ENCODE measurements around the gene MRPL39. TPM values are rescaled to one million over a fixed set of nuclear protein-coding genes. Genes with fewer than 3 reads are reported as not detected.

The MRPL39 gene
- polyA plus RNA-seq, 1 donor from 2014 or later = 28.5 TPM

GRCh38 chr21:25536752-25537151 is 70.5 kb downstream of the MRPL39 start:
- Histone ChIP-seq H3F3A (ENCODE audit: insufficient read depth, low read length, poor library complexity, severe bottlenecking) (no peaks in the 10 kb centered on the region), H3K4me3 (ENCODE audit: low read length) (no peak overlapping the region), H3K27me3 (ENCODE audit: insufficient read depth, low read depth, low read length) (no peaks in the 10 kb centered on the region), H3K79me2 (replicated peaks; ENCODE audit: insufficient read depth, low read length) (no peaks in the 10 kb centered on the region), H3K4me2 (ENCODE audit: low read length) (no peak overlapping the region), H3K27ac (ENCODE audit: low read length) (no peak overlapping the region), H3K9ac (ENCODE audit: low read length) (no peak overlapping the region), H3K36me3 (ENCODE audit: insufficient read depth, low read length) (no peaks in the 10 kb centered on the region), H4K20me1 (ENCODE audit: insufficient read depth) (no peaks in the 10 kb centered on the region), H2AFZ (ENCODE audit: low read depth, low read length) (no peak overlapping the region), H3K9me3 (ENCODE audit: low read length) (no peaks in the 10 kb centered on the region), H3K9me2 (ENCODE audit: insufficient read depth, low read length) (no peaks in the 10 kb centered on the region)
- TF ChIP-seq EP300 (conservative IDR thresholded peaks at IDR 0.05; ENCODE audit: poor library complexity, severe bottlenecking) = no peak
- no peak for TF ChIP-seq MXI1 (conservative IDR thresholded peaks at IDR 0.05; ENCODE audit: poor library complexity, severe bottlenecking)
- no peak for TF ChIP-seq RAD21 (conservative IDR thresholded peaks at IDR 0.05)
- no peak for TF ChIP-seq POLR2AphosphoS5 (IDR thresholded peaks at IDR 0.05)
- TF ChIP-seq SMC3 (conservative IDR thresholded peaks at IDR 0.05; ENCODE audit: poor library complexity) = no peak
- no peak for TF ChIP-seq CTCF (IDR thresholded peaks at IDR 0.05; ENCODE audit: poor library complexity, severe bottlenecking)
- no peak for TF ChIP-seq REST (IDR thresholded peaks at IDR 0.05; ENCODE audit: borderline replicate concordance)
- TF ChIP-seq TAF1 (IDR thresholded peaks at IDR 0.05; ENCODE audit: low read depth) = no peak
- TF ChIP-seq EZH2 (IDR thresholded peaks at IDR 0.05; ENCODE audit: borderline replicate concordance, insufficient read depth, low read length, poor library complexity, severe bottlenecking) = no peak

- H3K4me2 ChIP-seq (ENCODE audit: low read length) = no peak overlapping the region
- H3K27me3 ChIP-seq (ENCODE audit: insufficient read depth, low read depth, low read length) = no peaks in the 10 kb centered on the region
- H3K9me2 ChIP-seq (ENCODE audit: insufficient read depth, low read length) = no peaks in the 10 kb centered on the region
- H4K20me1 ChIP-seq (ENCODE audit: insufficient read depth) = no peaks in the 10 kb centered on the region
- H3K79me2 ChIP-seq (replicated peaks; ENCODE audit: insufficient read depth, low read length) = no peaks in the 10 kb centered on the region
- no peaks in the 10 kb centered on the region for H3K36me3 ChIP-seq (ENCODE audit: insufficient read depth, low read length)
- no peaks in the 10 kb centered on the region for H3F3A ChIP-seq (ENCODE audit: insufficient read depth, low read length, poor library complexity, severe bottlenecking)
- no peak overlapping the region for H3K9ac ChIP-seq (ENCODE audit: low read length)
- H3K27ac ChIP-seq (ENCODE audit: low read length) = no peak overlapping the region
- H3K9me3 ChIP-seq (ENCODE audit: low read length) = no peaks in the 10 kb centered on the region
- no peak overlapping the region for H2AFZ ChIP-seq (ENCODE audit: low read depth, low read length)
- no peak overlapping the region for H3K4me3 ChIP-seq (ENCODE audit: low read length)
- TF ChIP-seq TAF1 (IDR thresholded peaks at IDR 0.05; ENCODE audit: low read depth) (no peak), EZH2 (IDR thresholded peaks at IDR 0.05; ENCODE audit: borderline replicate concordance, insufficient read depth, low read length, poor library complexity, severe bottlenecking) (no peak), EP300 (conservative IDR thresholded peaks at IDR 0.05; ENCODE audit: poor library complexity, severe bottlenecking) (no peak)
These were observed 71.4 kb downstream of the MRPL39 start for GRCh38 chr21:25535849-25536248.

Other genes starting within 250 kb of the MRPL39 start
- gene JAM2, start 31.8 kb upstream of the MRPL39 start, polyA plus RNA-seq = 1.1 and 2.0 TPM in 2 replicates
- gene ATP5PF, start 127.4 kb upstream of the MRPL39 start, polyA plus RNA-seq = 258 and 274 TPM in 2 replicates
- 41.1 and 45.4 TPM in 2 replicates for gene GABPA, start 127.5 kb upstream of the MRPL39 start, polyA plus RNA-seq